ENCODE data around the gene NOP53.

DNA sequence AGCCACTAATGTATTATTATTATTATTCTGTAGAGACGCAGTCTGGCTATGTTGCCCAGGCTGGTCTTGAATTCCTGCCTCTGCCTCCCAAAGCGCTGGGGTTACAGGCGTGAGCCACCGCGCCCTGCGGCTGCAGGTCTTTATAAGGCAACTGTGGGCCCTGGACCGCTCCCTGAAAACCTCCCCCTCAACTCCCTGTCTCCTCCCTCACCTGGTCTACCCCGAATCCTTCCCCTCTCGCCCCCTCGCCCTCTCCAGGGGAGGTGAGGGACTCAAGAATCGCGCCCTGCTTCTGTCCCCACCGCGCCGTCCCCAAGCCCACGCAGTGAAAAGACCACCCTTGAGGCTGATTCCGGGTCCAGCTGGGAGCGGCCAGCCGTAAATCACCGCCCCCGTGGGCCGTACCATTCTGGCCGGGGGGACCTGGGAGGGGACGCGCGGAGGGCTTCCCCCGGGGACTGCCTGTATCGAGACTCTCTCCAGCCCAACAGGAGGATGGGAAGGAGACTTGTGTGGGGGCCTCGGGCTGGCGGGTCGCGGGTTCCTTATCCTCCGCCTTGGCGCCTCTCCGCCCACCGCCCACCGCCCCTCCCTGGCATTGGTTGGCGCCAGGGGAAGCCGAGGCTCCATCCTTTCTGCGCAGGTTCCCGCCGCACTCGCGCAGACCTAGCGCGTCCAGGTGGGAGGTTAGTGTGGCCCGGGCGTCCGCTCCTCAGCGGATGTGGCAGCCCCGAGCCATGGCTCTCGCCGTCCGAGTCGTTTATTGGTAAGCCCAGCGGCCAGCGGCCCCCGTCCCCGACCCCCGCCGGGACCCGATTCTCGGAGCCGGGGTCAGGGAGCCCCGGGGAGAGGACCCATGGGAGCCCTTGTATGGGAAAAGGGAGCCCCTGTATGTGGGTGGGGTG, 33.0 kb downstream of the NOP53 start, which contains the start of gene SELENOW:
- TF ChIP-seq, protein P1, sequence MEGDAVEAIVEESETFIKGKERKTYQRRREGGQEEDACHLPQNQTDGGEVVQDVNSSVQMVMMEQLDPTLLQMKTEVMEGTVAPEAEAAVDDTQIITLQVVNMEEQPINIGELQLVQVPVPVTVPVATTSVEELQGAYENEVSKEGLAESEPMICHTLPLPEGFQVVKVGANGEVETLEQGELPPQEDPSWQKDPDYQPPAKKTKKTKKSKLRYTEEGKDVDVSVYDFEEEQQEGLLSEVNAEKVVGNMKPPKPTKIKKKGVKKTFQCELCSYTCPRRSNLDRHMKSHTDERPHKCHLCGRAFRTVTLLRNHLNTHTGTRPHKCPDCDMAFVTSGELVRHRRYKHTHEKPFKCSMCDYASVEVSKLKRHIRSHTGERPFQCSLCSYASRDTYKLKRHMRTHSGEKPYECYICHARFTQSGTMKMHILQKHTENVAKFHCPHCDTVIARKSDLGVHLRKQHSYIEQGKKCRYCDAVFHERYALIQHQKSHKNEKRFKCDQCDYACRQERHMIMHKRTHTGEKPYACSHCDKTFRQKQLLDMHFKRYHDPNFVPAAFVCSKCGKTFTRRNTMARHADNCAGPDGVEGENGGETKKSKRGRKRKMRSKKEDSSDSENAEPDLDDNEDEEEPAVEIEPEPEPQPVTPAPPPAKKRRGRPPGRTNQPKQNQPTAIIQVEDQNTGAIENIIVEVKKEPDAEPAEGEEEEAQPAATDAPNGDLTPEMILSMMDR (IDR thresholded peaks at IDR 0.05), result peak in 1 of 3 experiments; percentile 4
- peak; percentile 37 for TF ChIP-seq POLR2A (IDR thresholded peaks at IDR 0.05)
